Spleen (tissue), 11 donors: Measurements from ENCODE around the gene SMAD7. TPM values are rescaled to one million over a fixed set of nuclear protein-coding genes. Genes with fewer than 3 reads are reported as not detected.

Experiments
- DNase-seq: peaks from one replicate; pipeline ENCODE4 v3.0.0-alpha.2; 2020
- H3K27ac ChIP-seq, 8 donors: fragments of 200-600 bp; sonication (generic) in 7 of 8; 1 replicate in 4 of 8; 2 replicates in 4 of 8; pipeline versions ENCODE4 v1.5.0 to v1.8.0; 2016 to 2021; ENCODE audit warnings: inconsistent platforms in 4 of 8, mild to moderate bottlenecking in 4 of 8, moderate library complexity in 1 of 8
- H3K27me3 ChIP-seq, 7 donors: fragments of 200-600 bp; sonication (generic) in 6 of 7; replicated peaks in 1 of 7; 1 replicate in 4 of 7; 2 replicates in 3 of 7; pipeline versions ENCODE4 v1.5.0 to v1.8.0; 2016 to 2021; ENCODE audit warnings: inconsistent platforms in 3 of 7, mild to moderate bottlenecking in 1 of 7
- H3K36me3 ChIP-seq, 6 donors: fragments of 200-600 bp; sonication (generic) in 5 of 6; 1 replicate in 4 of 6; 2 replicates in 2 of 6; pipeline versions ENCODE4 v1.5.0 to v1.8.0; 2016 to 2021; ENCODE audit warnings: inconsistent platforms in 2 of 6
- H3K4me1 ChIP-seq, 6 donors: fragments of 200-600 bp; sonication (generic) in 5 of 6; 1 replicate in 3 of 6; 2 replicates in 3 of 6; pipeline versions ENCODE4 v1.5.0 to v1.8.0; 2016 to 2021; ENCODE audit warnings: inconsistent platforms in 3 of 6
- H3K4me3 ChIP-seq, 8 donors: fragments of 200-600 bp; sonication (generic) in 7 of 8; 1 replicate in 4 of 8; 2 replicates in 4 of 8; pipeline versions ENCODE4 v1.5.0 to v1.8.0; 2016 to 2021; ENCODE audit warnings: inconsistent platforms in 4 of 8, mild to moderate bottlenecking in 4 of 8, moderate library complexity in 2 of 8
- H3K9me3 ChIP-seq, 8 donors: fragments of 200-600 bp; sonication (generic) in 7 of 8; 1 replicate in 4 of 8; 2 replicates in 4 of 8; pipeline versions ENCODE4 v1.5.0 to v1.8.0; 2016 to 2021; ENCODE audit warnings: inconsistent platforms in 4 of 8
- POLR2A ChIP-seq, 3 donors: fragments of 450-650 bp; IDR thresholded peaks; one replicate each; pipeline ENCODE4 v1.5.1; 2017; ENCODE audit warnings: antibody characterized with exemption in 3 of 3, mild to moderate bottlenecking in 1 of 3
- POLR2AphosphoS5 ChIP-seq, 3 donors: sonication (generic); formaldehyde crosslinking; IDR thresholded peaks; one replicate each; pipeline ENCODE4 v1.5.1; 2017; ENCODE audit warnings: antibody characterized with exemption in 3 of 3
- WGBS, 5 donors: extraction: QIAGEN DNeasy Blood & Tissue Kit in 3 of 5; methylation state at CpG; one replicate each; pipeline versions ENCODE4 v1.1.5 to v1.1.7; 2013 to 2018; 5-methylcytosine and 5-hydroxymethylcytosine counted together
- intact Hi-C: fragments of 100-400 bp; cut with DNase I; formaldehyde crosslinking; loops from one replicate; pipeline ENCODE4 v1.15.0; 2023; ENCODE audit warnings: low total_unique reads
- polyA plus RNA-seq, 3 donors: library from polyadenylated mRNA; stranded (reverse); fragments of 200-250 nt; gene quantifications; one replicate each; pipeline ENCODE4 v1.2.1, GENCODE V29; 2013
- total RNA-seq, 7 donors: library from RNA; depleted of rRNA in 3 of 7; stranded (reverse); fragments of >200 nt in 3 of 7; fragmentation: NEBNext Ultra II Directional in 4 of 7; extraction: Animal tissue kit (Norgen Biotek cat#: 25700) in 4 of 7; gene quantifications; one replicate each; pipeline versions ENCODE4 v1.1.0 to v1.2.1, GENCODE V29; 2016 to 2021
- TF ChIP-seq, protein P1 (sequence below), 11 experiments: fragments of 200-600 bp in 7 of 11; fragments of 450-650 bp in 4 of 11; sonication (generic) in 4 of 11; IDR thresholded peaks in 8 of 11; conservative IDR thresholded peaks in 3 of 11; 1 replicate in 7 of 11; 2 replicates in 4 of 11; pipeline versions ENCODE4 v1.4.0 to v1.8.0; 2016 to 2021; ENCODE audit warnings: antibody characterized with exemption in 11 of 11, inconsistent platforms in 4 of 11, mild to moderate bottlenecking in 1 of 11
- donor health status: healthy with polysubstance abuse.
- donor health status: DM: no; HTN: no; CAD: no; lungs with moderate emphysema.
- donor health status: DM: no; HTN: no; CAD: no.
- donor health status: Bipolar disorder and iron deficiency.
- donor health status: healthy.
- donor health status: DM: no; HTN: no; CAD: no.
- donor health status: DM: yes; HTN: yes; CAD: no.

The SMAD7 gene
- total and polyA plus RNA-seq, 10 donors: 2.5 to 21.2 (median 15.2) TPM

DNA sequence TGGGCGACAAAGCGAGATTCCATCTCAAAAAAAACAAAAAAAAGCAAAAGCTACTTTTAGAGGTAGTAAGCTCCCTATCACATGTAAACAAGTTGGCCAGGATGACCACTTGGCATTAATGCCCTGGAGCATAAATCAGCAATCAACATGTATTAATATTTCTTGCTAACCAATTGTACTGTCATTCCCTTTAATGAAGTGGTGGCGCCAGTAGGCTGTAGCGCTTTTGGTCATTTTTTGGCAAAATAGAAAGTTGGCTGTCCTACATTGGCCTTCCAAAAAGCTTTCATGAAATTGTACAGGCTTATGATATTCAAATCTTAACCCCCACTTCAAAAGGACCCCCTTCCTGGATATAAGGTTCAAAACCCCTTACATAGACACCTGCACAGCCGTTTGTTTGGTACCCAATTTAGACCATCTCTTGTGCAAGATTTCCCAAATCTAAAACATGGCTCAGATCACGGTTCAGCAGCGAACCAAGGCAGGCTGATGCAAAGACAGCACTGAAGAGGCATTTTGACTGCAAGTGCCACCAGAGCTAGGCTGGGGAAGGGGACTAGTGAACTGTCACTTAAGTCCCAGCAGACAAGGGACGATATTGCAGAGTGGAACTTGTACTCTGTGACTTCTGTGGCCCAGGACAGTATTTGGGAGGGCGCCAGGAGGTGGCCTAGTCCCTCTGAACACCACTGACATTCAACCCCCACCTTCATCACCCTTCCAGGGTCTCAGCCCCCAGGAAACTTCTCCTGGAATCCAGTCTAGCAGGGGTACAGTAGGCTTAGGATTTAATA is 31.9 kb downstream of the SMAD7 start:
- no peak overlapping the region for H3K27ac ChIP-seq
- no peak for DNase-seq

DNA sequence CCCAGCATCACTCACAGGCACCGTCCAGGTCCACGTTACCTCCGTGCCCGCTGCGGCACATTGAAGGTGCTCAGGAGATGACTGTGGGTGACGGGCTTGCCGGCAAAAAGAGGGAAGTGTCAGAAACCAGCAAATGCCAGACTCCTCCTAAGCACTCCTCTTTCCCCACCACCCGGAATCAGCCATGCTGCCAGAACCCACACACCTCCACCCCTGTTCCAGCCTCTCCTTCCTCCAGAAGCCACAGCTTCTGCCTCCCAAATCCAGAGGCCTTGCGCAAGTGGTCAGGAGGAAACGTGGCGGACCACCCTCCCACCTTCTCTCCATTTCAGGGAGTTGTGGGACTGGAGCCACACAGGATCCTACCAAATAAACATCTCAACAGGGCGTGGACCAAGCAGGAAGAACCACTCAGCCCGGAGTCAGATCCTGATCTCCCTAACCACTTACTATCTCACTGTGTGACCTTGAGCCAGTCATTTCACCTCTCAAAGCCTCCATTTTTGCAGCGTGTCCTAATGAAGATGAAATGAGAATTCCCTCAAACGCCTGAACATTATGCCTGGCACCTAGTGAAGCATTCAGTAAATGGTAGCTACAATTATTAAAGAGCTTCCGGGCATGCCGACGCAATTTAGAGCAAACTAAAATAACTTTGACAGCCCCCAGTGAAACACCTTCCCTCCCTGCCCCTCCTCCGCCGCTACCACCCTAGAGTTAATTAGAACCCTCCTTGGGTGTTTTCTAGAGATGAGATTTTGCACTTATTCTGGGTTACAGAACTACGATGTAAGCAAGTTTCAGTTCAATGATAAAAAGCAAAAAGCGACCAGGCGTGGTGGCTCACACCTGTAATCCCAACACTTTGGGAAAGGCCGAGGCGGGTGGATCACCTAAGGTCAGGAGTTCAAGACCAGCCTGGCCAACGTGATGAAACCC is 32.9 kb downstream of the SMAD7 start:
- TF ChIP-seq, protein P1, sequence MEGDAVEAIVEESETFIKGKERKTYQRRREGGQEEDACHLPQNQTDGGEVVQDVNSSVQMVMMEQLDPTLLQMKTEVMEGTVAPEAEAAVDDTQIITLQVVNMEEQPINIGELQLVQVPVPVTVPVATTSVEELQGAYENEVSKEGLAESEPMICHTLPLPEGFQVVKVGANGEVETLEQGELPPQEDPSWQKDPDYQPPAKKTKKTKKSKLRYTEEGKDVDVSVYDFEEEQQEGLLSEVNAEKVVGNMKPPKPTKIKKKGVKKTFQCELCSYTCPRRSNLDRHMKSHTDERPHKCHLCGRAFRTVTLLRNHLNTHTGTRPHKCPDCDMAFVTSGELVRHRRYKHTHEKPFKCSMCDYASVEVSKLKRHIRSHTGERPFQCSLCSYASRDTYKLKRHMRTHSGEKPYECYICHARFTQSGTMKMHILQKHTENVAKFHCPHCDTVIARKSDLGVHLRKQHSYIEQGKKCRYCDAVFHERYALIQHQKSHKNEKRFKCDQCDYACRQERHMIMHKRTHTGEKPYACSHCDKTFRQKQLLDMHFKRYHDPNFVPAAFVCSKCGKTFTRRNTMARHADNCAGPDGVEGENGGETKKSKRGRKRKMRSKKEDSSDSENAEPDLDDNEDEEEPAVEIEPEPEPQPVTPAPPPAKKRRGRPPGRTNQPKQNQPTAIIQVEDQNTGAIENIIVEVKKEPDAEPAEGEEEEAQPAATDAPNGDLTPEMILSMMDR (IDR thresholded peaks at IDR 0.05 in 8 of 11, conservative IDR thresholded peaks at IDR 0.05 in 3 of 11): no peak
- no peak for TF ChIP-seq POLR2A (IDR thresholded peaks at IDR 0.05)
- TF ChIP-seq POLR2AphosphoS5 (IDR thresholded peaks at IDR 0.05): peak in 2 of 3 donors; percentile 26 to 49
- intact Hi-C loops: no loop called here
- Histone ChIP-seq H3K36me3 (peaks cover 0 to 27% (median 0%) of the 10 kb centered on the region in 6 donors), H3K9me3 (no peaks in the 10 kb centered on the region), H3K4me3 (no peak overlapping the region), H3K27me3 (no peaks in the 10 kb centered on the region), H3K4me1 (peaks cover 12 to 71% (median 42%) of the 10 kb centered on the region in 6 donors), H3K27ac (no peak overlapping the region)
- DNase-seq: no peak
- WGBS, 5 donors: 56 to 71% (median 65%) methylated on average over 26 of the region's 26 CpGs

More for the DNA sequence above, 31.9 kb downstream of the SMAD7 start:
- intact Hi-C loops: no loop called here
- H3K27me3 ChIP-seq: no peaks in the 10 kb centered on the region
- peaks cover 0 to 27% (median 0%) of the 10 kb centered on the region in 6 donors for H3K36me3 ChIP-seq
- peaks cover 21 to 81% (median 52%) of the 10 kb centered on the region in 6 donors for H3K4me1 ChIP-seq
- WGBS, 5 donors: 87 to 95% (median 90%) methylated on average over 8 to 9 of the region's 9 CpGs
- TF ChIP-seq, protein P1 (IDR thresholded peaks at IDR 0.05 in 8 of 11, conservative IDR thresholded peaks at IDR 0.05 in 3 of 11): no peak
- TF ChIP-seq POLR2A (IDR thresholded peaks at IDR 0.05) (no peak), POLR2AphosphoS5 (IDR thresholded peaks at IDR 0.05) (no peak)
- no peaks in the 10 kb centered on the region for H3K9me3 ChIP-seq
- no peak overlapping the region for H3K4me3 ChIP-seq

DNA sequence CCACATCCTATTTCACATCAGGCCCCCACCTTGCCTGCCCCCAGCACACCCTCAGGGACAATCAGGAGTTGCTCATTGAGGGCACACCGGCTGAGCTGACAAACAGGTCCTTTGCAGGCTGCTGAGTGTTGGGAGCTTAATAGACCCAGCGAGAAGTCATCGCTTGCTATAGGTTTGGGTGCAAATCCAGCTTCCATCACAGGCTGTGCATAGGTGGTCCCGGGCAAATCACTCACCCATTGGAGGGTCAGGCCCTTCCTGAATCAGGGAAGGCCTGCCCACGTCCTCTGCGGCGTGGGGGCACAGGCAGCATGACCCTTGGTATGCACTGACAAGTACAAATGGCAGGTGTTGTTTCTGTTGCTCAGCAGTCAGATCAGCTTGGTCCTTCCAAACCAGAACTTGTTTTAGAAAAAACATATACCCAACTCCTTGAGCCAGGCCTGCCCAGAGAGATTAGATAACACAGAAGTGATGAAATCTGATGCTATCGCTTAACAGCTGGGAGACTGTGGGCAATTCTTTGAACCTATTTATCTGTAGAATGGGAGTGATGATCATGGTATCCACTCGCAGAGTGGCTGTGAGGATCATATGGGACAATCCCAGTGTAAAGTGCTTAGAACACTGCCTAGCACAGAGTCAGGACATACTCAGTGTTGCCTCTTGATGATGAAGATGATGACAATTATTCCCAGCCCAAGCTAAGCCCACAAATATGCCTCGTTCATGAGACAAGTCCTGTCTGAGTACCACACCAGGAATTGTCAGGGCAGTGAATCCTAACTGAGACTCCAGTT is 34.9 kb downstream of the SMAD7 start:
- intact Hi-C loops: no loop called here
- Histone ChIP-seq H3K9me3 (no peaks in the 10 kb centered on the region), H3K27me3 (no peaks in the 10 kb centered on the region), H3K36me3 (peaks cover 0 to 18% (median 0%) of the 10 kb centered on the region in 6 donors), H3K27ac (no peak overlapping the region), H3K4me3 (no peak overlapping the region), H3K4me1 (peaks cover 4 to 50% (median 26%) of the 10 kb centered on the region in 6 donors)
- TF ChIP-seq POLR2AphosphoS5 (IDR thresholded peaks at IDR 0.05): no peak
- TF ChIP-seq, protein P1 (IDR thresholded peaks at IDR 0.05 in 8 of 11, conservative IDR thresholded peaks at IDR 0.05 in 3 of 11): no peak
- no peak for TF ChIP-seq POLR2A (IDR thresholded peaks at IDR 0.05)
- DNase-seq: no peak
- WGBS, 5 donors: 82 to 90% (median 86%) methylated on average over 9 to 10 of the region's 10 CpGs
